GM19455 (cell line): ENCODE results near the gene METAP1D.

Experiments
- ATAC-seq: cut with Tn5 transposase; IDR thresholded peaks from one replicate; pipeline ENCODE4 v1.9.1; 2021; ENCODE audit not compliant: unreplicated experiment

METAP1D gene

DNA sequence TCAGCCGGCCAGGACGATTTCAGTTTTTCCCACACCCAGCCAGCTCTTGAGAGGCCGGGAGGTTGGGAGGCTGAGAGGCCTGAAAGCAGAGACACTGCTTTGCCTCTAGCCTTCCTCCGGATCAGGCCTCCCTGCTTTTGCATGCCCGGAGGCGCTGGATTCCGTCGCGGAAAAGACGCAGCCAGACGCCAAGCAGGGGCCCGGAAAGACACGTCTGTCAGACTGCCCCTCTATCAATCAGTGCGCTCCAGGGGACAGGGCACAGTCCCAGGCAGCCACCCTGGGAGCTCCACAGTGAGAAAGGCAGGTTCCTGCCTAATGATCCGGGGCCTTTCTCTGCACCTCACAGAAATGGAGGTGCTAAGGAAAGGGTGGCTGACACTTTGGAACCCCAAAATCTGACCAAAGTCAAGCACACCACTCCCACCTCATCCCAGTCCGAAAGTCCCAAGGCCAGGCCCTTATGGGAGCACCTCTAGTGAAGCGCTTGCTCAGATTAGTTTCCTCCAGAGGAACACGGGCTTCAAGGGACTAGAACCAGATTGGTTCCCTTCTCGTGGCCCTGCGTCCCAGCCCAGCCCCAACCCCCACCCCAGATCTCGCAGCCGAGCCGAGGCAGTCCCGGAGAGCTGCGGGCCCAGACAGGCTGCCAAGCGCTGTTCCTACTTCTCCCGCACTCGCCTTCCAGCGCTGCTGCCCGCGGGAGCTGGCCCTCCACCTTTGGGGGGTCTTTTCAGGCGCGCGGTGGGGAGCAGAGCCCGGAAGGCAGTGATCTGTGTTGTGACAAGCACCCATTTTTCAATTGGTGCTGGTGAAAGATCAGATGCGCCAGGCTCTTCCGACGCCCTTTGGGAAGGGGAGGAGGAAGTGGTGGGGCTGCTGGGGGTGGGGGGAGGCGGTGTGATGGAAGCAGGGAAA is 90.5 kb downstream of the METAP1D start:
- no peak for ATAC-seq

- ATAC-seq = no peak
Observed at GRCh38 chr2:172091000-172091641, 91.4 kb downstream of the METAP1D start.

DNA sequence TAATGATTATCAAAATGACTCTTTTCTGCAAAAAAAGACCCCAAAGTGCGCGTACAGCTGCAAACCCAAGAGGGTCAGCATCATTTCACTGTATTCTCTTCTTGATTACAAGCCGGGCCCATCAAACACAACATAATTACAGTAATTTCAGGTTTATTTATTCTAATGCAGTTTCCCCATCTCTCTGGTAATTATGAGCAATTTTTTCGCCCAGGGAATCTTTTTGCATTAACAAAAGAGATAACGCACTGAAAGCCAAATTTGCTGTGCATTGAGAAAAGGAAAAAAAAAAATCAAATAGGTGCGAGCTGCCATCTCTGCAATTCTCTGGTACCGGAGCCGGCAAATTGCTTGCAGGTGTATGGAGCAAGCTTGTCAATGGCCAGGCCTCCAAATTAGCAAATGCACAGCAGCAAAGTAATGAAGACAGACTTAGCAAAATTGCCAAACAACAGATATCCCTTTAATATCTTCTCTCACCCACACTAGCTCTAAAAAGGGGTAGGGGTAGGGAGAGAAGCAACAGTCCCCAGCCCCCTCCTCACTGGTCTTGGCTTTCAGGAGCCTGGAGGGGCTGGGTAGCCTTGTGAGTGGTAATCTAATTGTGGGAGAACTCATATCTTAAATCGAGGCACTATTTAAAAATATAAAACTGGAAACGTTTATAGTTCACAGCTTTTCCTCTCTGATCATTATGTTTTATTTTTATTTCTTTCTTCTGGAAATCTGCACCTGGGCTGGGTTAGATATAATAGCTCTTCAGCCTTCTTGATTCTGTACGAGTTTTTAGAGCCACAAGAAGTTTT is 92.2 kb downstream of the METAP1D start:
- ATAC-seq = no peak

DNA sequence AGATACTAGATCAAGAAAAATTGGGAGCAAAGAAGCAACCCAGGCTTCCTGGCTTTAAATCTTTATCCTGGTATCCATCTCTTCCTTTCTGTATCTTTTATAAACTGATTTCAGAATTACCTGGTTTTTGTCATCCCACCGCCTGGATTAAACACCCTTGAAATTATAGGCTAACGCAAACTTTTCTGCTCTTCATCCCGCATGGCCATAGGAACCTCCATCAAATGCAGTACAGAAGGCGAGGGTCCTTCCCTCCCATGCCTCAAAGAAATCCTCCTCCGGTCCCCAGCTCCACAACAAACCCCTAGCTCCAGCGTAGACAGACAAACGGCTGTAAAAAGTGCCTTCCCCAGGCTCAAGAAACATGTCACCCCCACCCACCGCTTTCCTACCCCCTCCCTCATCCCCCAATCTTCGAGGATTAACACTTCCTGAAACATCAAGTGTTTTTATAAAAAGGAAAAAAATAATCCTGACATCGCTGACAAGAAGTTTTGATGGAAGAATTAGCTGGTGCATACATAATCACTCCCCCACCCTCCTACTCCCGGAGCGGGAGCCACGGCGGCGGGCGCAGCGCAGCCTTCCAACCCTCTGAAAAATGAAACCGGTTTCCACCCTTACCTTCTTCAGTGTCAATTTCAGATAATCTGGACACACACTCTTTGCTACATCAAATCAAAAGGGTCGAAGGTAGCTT is 93.1 kb downstream of the METAP1D start:
- no peak for ATAC-seq

DNA sequence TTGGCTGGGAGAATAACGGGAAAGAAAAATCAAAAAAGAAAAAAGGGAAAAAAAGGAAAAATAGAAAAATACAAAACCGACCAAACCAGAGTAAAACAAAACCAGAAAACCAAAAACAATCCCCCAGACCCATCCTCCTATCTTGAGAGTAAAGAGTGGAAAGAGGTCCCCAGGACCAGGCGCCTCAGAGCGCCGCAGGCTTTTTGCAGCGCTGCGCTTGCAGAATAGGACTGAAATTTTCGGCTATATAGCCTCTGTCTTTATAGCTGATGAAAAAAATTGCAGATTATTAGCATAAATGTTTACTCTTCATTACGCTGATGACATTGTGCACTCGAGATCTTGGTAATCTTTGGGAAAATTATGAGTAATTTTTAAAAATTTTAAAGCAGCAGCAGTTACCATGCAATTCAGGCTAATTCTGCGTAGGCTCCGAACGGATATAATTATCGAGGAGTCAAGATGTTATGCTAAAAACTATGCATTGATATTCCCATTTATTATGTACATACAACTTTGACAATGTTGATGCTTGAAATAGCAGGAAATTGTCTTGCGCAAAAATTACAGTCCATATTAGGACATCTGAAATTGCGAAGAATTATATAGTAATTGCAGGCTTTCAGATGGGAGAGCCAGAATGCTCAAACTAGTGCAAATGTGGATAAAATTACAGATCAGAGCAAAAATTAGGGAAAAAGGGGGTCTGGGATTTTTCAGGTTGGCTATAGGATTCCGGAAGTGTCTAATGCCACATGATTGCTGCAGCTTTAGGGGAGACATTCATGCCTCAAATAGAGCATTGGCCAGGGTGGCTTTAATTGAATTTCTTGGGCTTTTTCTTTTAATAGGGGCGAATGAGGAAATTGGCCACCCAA is 93.9 kb downstream of the METAP1D start:
- no peak for ATAC-seq

DNA sequence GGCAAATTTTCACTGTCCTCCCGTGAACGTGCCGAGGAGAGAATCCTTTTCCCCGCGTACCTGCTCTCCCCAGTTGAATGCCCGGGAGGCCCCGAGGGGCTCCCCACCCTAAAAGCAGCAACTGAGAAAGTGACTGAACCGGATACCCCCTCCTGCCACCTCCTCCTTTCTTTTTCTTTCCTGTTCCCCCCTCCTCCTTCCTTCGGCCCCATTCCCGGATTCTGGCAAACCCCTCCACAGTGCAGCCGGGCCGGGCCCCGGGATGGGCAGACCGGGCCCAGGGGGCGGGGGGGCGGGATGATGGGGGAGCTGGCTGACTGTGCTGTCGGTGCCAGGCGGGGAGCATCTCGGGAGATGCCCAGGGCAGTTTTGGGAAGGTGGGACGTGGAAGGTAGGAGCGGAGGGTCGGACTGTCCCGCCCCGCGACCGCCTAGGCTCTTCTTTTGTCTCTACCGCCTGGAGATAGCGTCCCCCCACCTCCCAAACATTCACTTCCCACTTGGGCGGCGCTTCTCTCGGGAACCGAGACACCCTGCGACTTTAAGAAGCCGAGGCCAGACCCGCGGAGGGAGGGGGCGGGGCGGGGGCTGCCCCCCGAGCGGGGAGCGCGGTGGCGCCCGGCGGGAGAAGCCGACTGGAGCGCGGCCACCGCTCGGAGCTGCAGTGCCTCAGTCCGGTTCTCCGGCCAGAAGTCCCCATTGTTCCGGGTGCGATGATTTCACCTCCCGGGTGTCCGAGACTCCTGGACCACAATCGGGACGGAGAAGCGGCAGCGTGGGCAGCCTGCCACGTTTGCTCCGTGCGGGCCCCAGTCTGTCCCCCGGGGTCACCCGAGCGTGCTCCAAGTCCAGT is 94.8 kb downstream of the METAP1D start:
- ATAC-seq = no peak

- ATAC-seq = no peak
Observed at GRCh38 chr2:172095146-172095904, 95.6 kb downstream of the METAP1D start.

DNA sequence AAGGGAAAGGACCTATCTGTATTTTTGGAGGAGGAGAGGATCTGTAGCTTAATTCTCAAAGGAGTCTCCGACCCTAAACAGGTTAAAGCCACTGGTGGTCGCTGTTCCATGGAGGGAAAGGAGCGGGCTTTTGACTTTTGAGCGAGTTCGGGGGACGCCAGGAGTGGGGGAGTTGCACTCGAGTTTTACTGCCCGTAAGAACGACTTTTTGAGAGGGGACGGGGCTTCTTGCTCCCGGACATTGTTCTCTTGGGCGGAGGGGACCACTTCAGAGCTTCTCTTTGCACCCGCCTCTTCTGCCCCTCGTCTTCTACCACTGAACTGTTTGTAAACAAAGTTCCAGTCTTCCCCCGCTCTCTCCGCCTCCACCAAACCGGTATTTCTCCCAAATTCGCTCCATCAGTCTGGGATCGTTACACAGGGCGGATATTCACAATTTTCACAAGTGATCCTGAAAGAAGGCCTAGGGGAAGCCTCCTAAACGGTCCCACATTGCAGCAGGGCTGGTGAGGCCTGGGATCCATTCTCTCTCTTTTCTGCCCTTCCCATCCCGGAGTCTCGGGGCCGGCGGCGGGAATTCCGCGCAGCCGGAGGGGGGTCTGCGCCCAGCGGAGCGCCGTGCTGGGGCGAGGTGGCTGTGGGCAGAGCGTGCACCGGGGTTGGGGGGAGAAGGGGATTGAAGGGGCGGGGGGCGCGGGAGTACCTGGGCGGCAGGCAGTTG is 96.3 kb downstream of the METAP1D start:
- ATAC-seq = no peak

DNA sequence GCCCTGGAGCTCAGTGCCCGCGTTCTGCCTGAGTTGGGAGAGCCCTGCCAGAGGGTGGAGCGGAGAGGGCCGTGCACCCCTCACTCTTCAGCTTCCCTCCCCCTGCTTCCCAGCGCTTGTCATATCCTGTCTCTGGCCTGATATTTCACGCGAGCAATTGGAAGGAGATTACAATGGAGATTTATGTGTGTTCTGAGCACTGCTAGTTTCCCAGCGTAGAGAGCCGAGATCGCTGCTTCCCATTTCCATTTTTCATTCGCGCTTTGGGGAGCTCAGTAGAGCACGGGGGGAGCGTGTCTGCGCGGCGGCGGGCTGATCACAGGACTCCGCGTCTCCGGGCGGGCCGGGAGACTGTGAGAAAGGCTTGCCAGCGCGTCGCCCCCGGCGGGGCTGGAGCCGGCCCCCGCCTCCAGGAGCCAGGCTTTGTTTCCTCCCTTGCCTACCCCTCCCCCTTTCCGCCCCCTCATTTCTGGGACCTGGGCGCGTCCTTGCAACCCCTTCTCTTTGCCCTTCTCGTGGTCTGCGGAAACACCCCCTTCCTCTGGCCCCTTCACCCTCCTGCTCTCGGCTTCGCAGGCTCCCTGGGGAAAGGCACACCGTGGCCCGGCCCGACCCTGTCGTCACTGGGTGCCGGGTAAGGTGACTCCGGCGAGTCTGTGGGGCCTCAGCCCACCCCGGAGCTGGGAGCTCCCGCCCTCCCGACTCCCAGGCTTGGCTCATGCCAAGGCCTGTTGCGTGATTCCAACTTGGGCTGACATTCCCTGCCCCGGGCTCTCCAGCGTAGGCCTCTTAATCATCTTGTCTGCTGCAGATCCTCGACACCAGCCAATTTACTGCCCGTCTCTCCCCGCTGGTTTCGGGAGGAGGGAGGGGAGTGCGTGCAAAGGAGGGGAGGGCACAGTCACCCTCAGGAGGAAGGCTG is 97.1 kb downstream of the METAP1D start:
- ATAC-seq = no peak

- no peak for ATAC-seq
Observed at GRCh38 chr2:172097557-172098131, 97.9 kb downstream of the METAP1D start.

DNA sequence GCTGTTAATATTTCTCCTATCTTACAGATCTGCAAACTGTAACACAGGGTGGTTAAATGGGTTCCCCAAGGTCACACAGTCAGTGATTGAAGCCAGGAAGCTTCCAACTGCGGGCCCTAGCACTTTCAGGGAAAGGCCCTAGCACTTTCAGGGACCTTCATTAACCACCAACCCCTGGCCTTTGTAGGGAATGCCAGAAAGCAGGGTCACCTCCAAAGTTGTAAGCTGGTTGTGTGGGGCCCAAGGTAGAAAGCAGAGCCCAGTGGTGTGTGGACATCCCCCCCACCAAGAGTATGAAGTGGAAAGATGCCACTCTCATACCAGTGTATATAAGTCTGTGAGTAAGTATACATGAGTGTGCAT is 98.5 kb downstream of the METAP1D start:
- no peak for ATAC-seq

DNA sequence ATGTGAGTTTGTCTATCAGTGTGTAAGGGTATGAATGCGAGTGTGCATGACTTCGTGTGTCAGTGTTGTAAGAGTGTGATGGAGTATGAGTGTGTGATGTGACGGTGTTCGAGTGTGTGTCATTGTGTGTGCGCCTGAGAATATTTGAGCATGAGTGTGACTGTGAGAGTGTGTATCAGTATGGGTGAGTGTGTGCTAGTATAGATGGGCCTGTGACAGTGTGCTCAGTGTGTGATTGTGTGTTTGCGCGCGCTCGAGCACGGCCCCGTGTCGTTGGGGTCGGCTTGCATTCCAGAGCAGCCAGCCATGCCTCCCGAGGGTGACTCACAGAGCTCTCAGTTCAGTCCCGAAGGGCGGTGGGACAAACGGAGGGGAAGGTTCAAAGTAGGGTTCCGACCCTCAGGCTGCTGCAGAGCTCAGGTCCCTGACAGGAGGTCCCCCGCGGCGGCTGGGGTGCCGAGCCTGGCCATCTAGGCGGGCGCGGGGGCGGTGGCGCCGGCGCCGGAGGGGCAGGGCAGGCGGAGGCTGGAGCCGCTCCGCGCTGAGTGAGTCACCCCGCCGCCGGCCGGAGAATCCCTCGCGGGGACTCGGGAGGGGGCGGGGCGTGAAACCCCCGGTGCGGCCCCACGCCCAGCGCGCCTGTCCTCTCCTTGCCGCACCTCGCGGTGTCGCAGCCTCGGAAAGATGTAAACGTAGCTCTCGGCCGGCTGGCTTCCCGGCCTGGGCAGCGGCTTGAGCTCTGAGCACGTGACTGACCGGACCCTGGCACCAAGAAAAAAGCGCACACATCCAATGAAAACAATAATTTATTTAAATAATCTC is 99.1 kb downstream of the METAP1D start:
- ATAC-seq = no peak

DNA sequence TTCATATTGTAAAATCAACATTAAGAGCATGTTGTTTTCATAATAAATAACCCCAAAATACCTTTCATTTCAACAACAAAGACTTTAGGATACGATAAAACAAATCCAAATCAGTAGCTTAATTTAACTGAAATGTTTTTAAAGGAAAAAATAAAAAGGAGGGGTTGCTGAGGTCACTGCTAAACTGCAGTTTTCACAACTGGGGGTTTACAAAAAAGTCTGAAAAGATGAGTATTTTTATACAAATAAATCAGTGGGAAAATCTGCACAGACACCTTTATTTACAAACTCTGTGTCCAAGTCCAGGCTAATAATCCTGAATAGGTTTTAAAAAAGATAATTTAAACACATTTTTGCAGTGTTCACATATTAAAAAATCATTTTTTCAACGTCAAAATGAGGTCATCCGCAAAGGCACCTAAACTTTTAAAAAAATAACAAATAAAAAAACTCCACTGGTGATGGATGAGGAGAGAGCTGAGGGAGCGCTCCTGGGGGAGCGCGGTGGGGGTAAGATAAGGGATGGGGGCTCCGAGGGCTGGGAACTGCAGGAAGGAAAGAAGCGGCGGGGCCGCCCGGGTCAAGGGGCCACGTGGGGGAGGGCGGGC is 99.8 kb downstream of the METAP1D start:
- no peak for ATAC-seq

- ATAC-seq = no peak
Observed at GRCh38 chr2:172100080-172100934, 100.6 kb downstream of the METAP1D start.
